ENCODE data around the gene DEXI.
"Not testable (repeated sequence)": the region's sequence is repeated elsewhere in the genome, so short reads cannot be mapped to it uniquely, and the experiment has no call there.

DEXI gene

DNA sequence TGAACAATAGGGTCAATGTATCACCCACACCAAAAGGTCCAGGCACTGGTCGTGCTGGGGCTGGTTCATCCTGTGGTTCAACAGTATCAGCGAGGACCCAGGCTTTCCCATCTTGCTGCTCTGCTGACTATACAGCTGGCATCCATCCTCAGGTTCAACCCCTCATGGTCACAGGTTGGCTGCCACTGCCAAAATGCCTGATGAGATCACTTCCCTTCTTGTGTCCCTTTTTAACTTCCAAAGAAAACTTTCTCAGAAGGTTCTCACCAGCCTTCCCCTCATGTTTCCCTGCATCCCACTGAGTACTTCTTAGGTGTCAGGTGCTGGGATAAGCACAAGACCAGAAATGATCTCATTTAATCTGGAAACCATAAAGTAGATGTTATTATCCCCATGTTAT, 27.8 kb upstream of the DEXI start:
- DNase-seq (ENCODE audit: insufficient read length, low spot score) (no peak), FAIRE-seq (no peak)

DNA sequence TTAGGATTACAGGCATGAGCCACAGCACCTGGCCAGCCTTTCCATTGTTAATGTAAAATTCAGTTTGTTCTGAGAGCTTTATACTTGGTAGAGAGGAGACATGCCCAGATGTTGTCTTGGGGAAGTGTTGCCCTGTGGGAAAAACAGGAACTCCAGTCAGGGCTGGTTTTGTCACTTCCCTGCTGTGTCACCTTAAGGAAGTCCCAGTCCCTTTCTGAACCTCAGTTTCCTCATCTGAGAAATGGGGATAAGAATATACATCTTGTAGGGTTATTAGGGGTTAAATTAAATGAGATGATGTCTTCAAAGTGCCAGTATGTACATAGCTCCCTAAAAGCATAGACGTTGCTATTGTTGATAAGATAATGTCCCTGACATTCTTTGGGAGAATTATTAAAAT, 27.3 kb upstream of the DEXI start:
- FAIRE-seq = no peak
- DNase-seq (ENCODE audit: insufficient read length, low spot score) = no peak

GRCh38 chr16:10968498-10968897, 26.2 kb upstream of the DEXI start:
- FAIRE-seq = no peak
- no peak for DNase-seq (ENCODE audit: insufficient read length, low spot score)

- FAIRE-seq = no peak
- no peak for DNase-seq (ENCODE audit: insufficient read length, low spot score)
Measured at GRCh38 chr16:10967986-10968385, 25.7 kb upstream of the DEXI start.

DNA sequence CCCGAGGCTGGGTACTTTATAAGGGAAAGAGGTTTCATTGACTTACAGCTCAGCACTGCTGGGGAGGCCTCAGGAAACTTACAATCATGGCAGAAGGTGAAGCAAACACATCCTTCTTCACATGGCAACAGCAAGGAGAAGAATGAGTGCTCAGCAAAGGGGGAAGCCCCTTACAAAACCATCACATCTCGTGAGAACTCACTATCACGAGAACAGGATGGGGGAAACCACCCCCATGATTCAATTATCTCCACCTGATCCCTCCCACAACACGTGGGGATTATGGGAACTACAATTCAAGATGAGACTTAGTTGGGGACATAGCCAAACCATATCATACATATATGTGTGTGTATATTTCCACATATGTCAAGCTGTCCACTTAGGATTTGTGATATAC, 24.3 kb upstream of the DEXI start:
- not testable (repeated sequence) for DNase-seq (ENCODE audit: insufficient read length, low spot score); FAIRE-seq

GRCh38 chr16:10966129-10966528, 23.9 kb upstream of the DEXI start:
- FAIRE-seq (peak; percentile 14), DNase-seq (ENCODE audit: insufficient read length, low spot score) (no peak)

DNA sequence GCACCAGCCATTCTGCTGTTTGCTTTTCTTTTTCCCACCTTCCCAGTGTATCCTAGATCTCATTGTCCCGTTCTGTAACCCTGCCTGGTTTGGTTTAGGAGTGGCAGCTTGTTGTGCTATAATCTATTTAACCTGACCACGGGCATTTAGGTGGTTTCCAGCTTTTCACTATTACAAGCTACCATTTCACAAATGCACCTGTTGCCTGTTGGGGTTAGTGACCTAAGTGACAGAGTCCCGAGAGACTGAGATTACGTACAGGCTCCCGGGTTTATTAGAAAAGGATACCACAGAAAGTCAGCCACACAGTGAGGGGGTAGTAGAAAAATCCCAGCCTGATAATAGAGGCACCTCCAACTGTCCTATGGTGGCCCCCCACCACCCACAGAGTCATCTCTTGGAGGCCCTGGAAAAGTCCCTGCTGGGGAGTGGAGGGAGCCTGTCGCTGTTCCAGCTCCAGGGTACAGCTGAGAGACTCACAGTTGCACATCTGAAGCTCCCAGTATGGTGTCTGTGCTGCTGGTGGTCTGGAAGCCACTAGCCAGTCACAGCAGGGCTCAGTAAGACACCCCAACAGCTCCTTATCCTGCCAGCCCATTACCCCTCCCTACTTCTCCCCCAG, 23.3 kb upstream of the DEXI start:
- DNase-seq (ENCODE audit: insufficient read length, low spot score) = peak; percentile 56

DNA sequence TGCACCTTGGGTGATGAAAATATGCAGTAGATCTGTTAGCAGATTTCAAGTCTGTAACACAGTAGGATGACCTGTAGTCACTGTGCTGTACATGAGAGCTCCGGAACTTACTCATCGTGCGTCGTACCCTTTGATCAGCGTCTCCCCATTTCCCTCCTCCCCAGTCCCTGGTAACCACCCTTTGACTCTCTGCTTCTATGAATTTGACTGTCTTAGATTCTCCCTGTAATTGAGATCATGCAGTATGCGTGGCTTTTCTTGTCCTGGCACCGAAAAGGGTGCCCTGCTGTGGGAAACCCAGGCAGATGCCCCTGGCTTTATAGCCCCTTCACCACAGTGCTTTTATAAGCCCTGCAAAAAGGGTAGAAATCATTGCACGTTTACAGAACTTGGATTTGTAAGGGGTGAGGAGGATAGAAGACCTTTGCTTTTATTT, 22.6 kb upstream of the DEXI start:
- FAIRE-seq (peak; percentile 79), DNase-seq (ENCODE audit: insufficient read length, low spot score) (no peak)

More for the DNA sequence above, 23.3 kb upstream of the DEXI start:
- FAIRE-seq = peak; percentile 89

GRCh38 chr16:10964039-10964890, 22.0 kb upstream of the DEXI start:
- peak; percentile 54 for DNase-seq (ENCODE audit: insufficient read length, low spot score)
- peak; percentile 93 for FAIRE-seq

- DNase-seq (ENCODE audit: insufficient read length, low spot score) (no peak), FAIRE-seq (no peak)
Measured at GRCh38 chr16:10961231-10961630, 19.0 kb upstream of the DEXI start.

GRCh38 chr16:10959161-10959560, 16.9 kb upstream of the DEXI start:
- DNase-seq (ENCODE audit: insufficient read length, low spot score) (no peak), FAIRE-seq (no peak)

- no peak for DNase-seq (ENCODE audit: insufficient read length, low spot score)
Measured at GRCh38 chr16:10957771-10958482, 15.7 kb upstream of the DEXI start.

DNA sequence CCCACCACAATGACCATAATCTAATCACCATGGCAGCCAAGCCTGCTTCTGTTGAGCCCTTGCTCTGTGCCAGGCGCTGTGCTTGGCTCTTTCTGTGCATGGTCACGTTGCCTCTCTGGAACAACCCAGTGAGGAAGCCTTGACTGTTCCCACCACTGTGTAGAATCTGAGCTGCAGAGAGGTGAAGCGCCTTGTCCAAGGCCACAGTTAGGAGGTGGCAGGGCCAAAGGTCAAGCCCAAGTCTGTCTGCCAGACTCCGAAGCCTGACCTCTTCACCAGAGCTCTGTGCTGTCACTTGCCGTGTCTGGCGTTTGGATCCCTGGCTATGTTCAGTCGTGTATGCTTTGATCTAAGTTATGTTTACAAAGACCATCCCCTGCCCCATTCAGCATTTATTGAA, 12.6 kb upstream of the DEXI start:
- no peak for DNase-seq (ENCODE audit: insufficient read length, low spot score)
- no peak for FAIRE-seq

More at GRCh38 chr16:10957771-10958482, 15.7 kb upstream of the DEXI start:
- no peak for FAIRE-seq

DNA sequence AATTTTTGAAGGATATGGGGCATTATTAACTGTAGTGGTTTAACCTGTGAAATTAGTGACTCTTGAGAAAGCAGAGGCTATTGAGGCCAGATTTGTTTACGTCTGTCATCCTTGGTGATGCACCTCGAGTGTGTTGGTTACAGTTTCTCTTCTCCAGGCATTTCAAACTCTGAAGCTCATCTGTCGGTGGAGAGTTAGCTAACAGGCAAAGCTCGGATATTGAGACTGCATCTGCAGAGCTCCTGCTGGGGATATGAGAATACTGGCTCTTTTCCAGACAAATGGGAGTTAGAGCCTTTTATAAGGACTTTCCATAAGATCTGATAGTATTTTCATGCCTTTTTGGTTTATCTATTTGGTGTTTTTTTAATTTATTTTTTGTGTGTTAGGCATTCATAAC, 8.8 kb upstream of the DEXI start:
- FAIRE-seq = no peak
- no peak for DNase-seq (ENCODE audit: insufficient read length, low spot score)

DNA sequence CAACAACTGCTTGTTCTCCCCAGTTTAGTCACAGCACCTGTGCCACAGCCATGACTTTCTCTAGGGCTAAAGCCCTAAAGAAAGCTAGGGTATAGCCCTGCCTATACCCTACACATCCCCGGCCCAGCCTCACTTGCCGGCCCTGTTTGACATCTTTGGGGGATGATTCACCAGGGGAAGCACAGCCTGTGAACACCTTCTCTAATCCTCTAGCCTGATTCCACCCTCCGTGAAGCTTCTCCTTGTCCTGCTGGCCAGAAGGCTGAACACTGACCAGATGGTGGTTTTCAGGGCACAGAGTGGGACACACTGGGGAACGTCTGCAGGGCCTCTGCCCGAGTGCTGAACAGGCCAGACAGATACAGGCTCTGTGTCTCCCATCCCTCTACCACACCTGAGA, 8.1 kb upstream of the DEXI start:
- FAIRE-seq (no peak), DNase-seq (ENCODE audit: insufficient read length, low spot score) (no peak)

DNA sequence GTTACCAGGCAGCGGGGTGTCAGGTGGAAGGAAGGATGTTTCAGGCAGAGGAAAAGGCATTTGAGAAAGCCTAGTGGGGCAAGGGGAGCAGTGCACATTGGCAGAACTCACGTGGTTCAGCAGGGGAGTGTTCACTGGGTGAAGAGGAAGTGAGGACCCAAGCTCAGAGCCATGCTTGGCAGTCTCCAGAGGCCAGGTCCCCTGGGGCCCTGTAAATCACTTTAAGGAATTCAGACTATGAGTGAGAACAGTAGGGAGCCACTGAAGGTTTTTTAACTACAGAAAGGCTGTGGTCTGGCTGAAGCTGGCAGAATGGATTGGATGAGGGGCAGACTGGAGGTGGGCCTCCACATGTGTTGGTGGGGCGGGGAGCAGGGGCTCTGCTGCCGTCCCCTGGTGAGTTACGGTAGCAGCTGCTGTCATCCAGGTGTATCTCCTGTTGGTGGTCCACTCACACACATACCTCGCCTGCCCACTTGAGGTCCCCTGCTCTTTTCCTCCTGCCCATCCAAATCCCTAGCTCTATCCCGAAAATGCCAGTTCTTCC, 7.2 kb upstream of the DEXI start:
- FAIRE-seq (peak; percentile 88), DNase-seq (ENCODE audit: insufficient read length, low spot score) (peak; percentile 51)

DNA sequence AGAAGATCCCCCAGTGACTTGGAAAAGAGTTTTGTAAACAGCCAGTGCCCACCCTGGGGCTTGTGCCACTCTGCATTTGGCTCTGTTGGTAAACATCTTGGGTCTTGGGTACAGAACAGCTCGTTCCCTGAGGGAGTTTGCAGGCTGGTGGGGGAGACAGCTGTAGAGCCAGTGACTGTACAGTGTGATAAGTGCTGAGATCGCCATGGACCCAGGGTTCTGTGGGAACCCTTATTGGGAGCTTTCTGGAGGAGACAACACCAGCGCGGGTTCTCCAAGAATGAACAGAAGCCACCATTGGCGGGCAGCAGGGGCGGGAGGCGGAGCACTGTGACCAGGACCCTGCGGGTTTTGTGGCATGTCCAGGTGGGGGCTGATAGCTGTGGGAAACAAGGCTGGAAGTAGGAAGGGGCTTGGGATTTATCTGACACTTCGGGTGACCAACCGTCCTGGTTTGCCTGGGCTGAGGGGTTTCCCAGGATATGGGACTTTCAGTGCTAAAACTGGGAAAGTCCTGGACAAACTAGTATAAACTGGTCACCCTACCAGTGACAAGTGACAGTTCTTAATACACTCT, 5.0 kb upstream of the DEXI start:
- DNase-seq (ENCODE audit: insufficient read length, low spot score) = no peak
- no peak for FAIRE-seq

- no peak for FAIRE-seq
- DNase-seq (ENCODE audit: insufficient read length, low spot score) = no peak
Measured at GRCh38 chr16:10946308-10946707, 4.0 kb upstream of the DEXI start.

- DNase-seq (ENCODE audit: insufficient read length, low spot score) = no peak
- no peak for FAIRE-seq
Measured at GRCh38 chr16:10945065-10945787, 3.0 kb upstream of the DEXI start.

Measured in GM19239 (cell line).